CD4-positive, CD25-positive, alpha-beta regulatory T cell (primary cell): ENCODE data around the gene CZIB. TPM values are rescaled to one million over a fixed set of nuclear protein-coding genes. Genes with fewer than 3 reads are reported as not detected.

ENCODE experiments used
- polyA plus RNA-seq, 4 donors: library from polyadenylated mRNA; unstranded; fragments of 300-500 nt; fragmentation: Illumina TruSeq; gene quantifications; one replicate each; pipeline ENCODE4 v1.2.3, GENCODE V29; 2021
- total RNA-seq: library from RNA; stranded (reverse); gene quantifications from one replicate; pipeline ENCODE4 v1.2.3, GENCODE V29; 2022

Gene CZIB
- total and polyA plus RNA-seq, 5 donors from 2014 or later = 33.5 to 68.2 (median 59.7) TPM

Other genes starting within 250 kb of the CZIB start
- not detected for gene PODN, start 158.4 kb downstream of the CZIB start, total RNA-seq
- not detected for gene PODN, start 158.4 kb downstream of the CZIB start, polyA plus RNA-seq
- not detected for gene SLC1A7, start 78.0 kb downstream of the CZIB start, total RNA-seq
- gene SLC1A7, start 78.0 kb downstream of the CZIB start, polyA plus RNA-seq = not detected
- 11.6 TPM for gene CPT2, start 23.8 kb downstream of the CZIB start, total RNA-seq
- 10 to 100 TPM; 27.4 to 35.3 (median 33.5) TPM for gene CPT2, start 23.8 kb downstream of the CZIB start, polyA plus RNA-seq
- gene MAGOH, start 17.9 kb upstream of the CZIB start, total RNA-seq = 58.1 TPM
- 100 to 1,000 TPM in 1 of 4 donors, 10 to 100 TPM in 3; 89.8 to 102 (median 95.6) TPM for gene MAGOH, start 17.9 kb upstream of the CZIB start, polyA plus RNA-seq
- 23.7 TPM for gene LRP8, start 107.4 kb upstream of the CZIB start, total RNA-seq
- gene LRP8, start 107.4 kb upstream of the CZIB start, polyA plus RNA-seq = 1 to 10 TPM; 1.0 to 3.3 (median 1.9) TPM
- gene DMRTB1, start 238.8 kb upstream of the CZIB start, total RNA-seq = not detected
- not detected for gene DMRTB1, start 238.8 kb upstream of the CZIB start, polyA plus RNA-seq